ENCODE measurements around the gene NPRL2. TPM values are rescaled to one million over a fixed set of nuclear protein-coding genes. Genes with fewer than 3 reads are reported as not detected.

The NPRL2 gene
- total RNA-seq, 1 experiment from 2014 or later: 20.6 TPM

DNA sequence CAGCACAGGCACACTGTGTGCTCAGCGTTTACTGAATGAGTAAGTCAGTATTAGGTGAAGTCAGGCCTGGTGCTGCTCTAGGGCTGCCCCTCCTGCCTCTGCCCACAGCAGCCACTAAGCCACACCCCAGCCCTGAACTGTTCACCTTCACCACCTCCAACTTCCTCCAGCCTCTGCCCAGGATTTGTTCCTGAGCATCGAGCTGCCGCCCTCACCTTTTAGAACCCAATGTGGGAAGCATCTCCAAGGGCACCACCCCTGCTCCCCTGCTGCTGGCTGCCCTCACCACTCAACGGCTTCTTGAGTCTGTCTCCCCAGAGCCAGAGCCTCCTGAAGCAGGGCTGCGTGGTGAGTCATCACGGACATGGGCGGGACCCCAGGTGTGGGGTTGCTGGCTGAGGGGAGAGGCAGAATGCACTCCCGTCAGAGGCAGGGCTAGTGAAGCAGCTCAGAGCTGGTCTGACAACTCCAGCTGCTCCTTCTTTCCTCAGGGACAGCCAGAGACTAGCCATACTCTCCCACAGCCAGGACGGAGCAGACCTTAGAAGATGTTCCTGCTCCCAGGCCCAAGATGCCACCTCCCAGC lies 33.8 kb downstream of the NPRL2 start:
- Mint-ChIP-seq H3K36me3 (peaks cover 46% of the 10 kb centered on the region), H3K9me3 (peaks cover 5% of the 10 kb centered on the region; the same call in 1 of the 2 replicates), H3K27me3 (ENCODE audit: low read depth) (no peaks in the 10 kb centered on the region), H3K4me1 (peaks cover 17% of the 10 kb centered on the region), H3K4me3 (no peak overlapping the region), H3K27ac (peak overlapping the region; percentile 42)
- TF ChIP-seq, protein P1, sequence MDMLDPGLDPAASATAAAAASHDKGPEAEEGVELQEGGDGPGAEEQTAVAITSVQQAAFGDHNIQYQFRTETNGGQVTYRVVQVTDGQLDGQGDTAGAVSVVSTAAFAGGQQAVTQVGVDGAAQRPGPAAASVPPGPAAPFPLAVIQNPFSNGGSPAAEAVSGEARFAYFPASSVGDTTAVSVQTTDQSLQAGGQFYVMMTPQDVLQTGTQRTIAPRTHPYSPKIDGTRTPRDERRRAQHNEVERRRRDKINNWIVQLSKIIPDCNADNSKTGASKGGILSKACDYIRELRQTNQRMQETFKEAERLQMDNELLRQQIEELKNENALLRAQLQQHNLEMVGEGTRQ (CRISPR knock-in tag; IDR thresholded peaks at IDR 0.05): no peak
- TF ChIP-seq TCF7 (CRISPR knock-in tag; IDR thresholded peaks at IDR 0.05; ENCODE audit: low read depth) (no peak), ZNF138 (CRISPR knock-in tag; conservative IDR thresholded peaks at IDR 0.05) (no peak), OVOL2 (CRISPR knock-in tag; IDR thresholded peaks at IDR 0.05; ENCODE audit: borderline replicate concordance) (no peak), FOXP1 (CRISPR knock-in tag; IDR thresholded peaks at IDR 0.05; ENCODE audit: borderline replicate concordance) (no peak), GTF2I (CRISPR knock-in tag; conservative IDR thresholded peaks at IDR 0.05) (no peak), FOXJ3 (CRISPR knock-in tag; IDR thresholded peaks at IDR 0.05; ENCODE audit: borderline replicate concordance) (no peak), SOX15 (CRISPR knock-in tag; IDR thresholded peaks at IDR 0.05) (no peak), ATF1 (CRISPR knock-in tag; IDR thresholded peaks at IDR 0.05) (no peak), FOXK1 (CRISPR knock-in tag; IDR thresholded peaks at IDR 0.05) (no peak), ZNF416 (CRISPR knock-in tag; IDR thresholded peaks at IDR 0.05) (no peak), MYBL2 (CRISPR knock-in tag; IDR thresholded peaks at IDR 0.05) (no peak)
- TF ChIP-seq, protein P2, sequence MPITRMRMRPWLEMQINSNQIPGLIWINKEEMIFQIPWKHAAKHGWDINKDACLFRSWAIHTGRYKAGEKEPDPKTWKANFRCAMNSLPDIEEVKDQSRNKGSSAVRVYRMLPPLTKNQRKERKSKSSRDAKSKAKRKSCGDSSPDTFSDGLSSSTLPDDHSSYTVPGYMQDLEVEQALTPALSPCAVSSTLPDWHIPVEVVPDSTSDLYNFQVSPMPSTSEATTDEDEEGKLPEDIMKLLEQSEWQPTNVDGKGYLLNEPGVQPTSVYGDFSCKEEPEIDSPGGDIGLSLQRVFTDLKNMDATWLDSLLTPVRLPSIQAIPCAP (CRISPR knock-in tag; IDR thresholded peaks at IDR 0.05): no peak
- TF ChIP-seq, protein P3, sequence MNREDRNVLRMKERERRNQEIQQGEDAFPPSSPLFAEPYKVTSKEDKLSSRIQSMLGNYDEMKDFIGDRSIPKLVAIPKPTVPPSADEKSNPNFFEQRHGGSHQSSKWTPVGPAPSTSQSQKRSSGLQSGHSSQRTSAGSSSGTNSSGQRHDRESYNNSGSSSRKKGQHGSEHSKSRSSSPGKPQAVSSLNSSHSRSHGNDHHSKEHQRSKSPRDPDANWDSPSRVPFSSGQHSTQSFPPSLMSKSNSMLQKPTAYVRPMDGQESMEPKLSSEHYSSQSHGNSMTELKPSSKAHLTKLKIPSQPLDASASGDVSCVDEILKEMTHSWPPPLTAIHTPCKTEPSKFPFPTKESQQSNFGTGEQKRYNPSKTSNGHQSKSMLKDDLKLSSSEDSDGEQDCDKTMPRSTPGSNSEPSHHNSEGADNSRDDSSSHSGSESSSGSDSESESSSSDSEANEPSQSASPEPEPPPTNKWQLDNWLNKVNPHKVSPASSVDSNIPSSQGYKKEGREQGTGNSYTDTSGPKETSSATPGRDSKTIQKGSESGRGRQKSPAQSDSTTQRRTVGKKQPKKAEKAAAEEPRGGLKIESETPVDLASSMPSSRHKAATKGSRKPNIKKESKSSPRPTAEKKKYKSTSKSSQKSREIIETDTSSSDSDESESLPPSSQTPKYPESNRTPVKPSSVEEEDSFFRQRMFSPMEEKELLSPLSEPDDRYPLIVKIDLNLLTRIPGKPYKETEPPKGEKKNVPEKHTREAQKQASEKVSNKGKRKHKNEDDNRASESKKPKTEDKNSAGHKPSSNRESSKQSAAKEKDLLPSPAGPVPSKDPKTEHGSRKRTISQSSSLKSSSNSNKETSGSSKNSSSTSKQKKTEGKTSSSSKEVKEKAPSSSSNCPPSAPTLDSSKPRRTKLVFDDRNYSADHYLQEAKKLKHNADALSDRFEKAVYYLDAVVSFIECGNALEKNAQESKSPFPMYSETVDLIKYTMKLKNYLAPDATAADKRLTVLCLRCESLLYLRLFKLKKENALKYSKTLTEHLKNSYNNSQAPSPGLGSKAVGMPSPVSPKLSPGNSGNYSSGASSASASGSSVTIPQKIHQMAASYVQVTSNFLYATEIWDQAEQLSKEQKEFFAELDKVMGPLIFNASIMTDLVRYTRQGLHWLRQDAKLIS (CRISPR knock-in tag; IDR thresholded peaks at IDR 0.05; ENCODE audit: borderline replicate concordance): no peak
- TF ChIP-seq, protein P4, sequence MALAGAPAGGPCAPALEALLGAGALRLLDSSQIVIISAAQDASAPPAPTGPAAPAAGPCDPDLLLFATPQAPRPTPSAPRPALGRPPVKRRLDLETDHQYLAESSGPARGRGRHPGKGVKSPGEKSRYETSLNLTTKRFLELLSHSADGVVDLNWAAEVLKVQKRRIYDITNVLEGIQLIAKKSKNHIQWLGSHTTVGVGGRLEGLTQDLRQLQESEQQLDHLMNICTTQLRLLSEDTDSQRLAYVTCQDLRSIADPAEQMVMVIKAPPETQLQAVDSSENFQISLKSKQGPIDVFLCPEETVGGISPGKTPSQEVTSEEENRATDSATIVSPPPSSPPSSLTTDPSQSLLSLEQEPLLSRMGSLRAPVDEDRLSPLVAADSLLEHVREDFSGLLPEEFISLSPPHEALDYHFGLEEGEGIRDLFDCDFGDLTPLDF (CRISPR knock-in tag; IDR thresholded peaks at IDR 0.05): no peak
- TF ChIP-seq, protein P5, sequence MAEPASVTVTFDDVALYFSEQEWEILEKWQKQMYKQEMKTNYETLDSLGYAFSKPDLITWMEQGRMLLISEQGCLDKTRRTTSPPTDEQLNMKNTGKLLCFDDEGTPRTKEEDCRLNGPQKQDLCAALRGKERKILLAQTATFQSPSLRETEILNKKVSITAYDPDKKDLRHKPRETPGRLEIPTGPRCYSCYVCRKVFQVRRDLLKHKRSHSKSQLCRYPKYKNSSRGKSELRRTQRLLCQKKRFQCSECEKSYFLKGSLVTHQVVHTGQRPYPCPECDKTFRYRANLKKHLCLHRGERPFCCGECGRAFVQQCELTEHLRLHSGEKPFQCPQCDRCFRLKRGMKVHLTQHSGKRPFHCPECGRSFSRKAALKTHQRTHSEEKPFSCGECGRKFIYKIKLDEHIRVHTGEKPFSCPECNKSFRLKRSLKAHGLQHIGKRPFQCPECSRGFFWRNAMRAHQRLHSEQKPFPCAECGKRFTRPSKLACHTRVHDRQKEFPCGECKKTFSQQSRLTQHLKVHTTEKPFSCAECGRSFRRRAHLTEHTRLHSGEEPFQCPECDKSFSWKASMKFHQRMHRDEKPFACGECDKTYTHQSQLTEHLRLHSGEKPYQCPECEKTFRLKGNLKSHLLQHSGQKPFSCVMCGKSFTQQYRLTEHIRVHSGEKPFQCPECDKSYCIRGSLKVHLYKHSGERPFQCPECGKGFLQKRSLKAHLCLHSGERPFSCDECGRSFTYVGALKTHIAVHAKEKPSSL (CRISPR knock-in tag; conservative IDR thresholded peaks at IDR 0.05): no peak
- TF ChIP-seq, protein P6, sequence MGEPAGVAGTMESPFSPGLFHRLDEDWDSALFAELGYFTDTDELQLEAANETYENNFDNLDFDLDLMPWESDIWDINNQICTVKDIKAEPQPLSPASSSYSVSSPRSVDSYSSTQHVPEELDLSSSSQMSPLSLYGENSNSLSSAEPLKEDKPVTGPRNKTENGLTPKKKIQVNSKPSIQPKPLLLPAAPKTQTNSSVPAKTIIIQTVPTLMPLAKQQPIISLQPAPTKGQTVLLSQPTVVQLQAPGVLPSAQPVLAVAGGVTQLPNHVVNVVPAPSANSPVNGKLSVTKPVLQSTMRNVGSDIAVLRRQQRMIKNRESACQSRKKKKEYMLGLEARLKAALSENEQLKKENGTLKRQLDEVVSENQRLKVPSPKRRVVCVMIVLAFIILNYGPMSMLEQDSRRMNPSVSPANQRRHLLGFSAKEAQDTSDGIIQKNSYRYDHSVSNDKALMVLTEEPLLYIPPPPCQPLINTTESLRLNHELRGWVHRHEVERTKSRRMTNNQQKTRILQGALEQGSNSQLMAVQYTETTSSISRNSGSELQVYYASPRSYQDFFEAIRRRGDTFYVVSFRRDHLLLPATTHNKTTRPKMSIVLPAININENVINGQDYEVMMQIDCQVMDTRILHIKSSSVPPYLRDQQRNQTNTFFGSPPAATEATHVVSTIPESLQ (CRISPR knock-in tag; IDR thresholded peaks at IDR 0.05): no peak
- ATAC-seq (no peak), DNase-seq (ENCODE audit: low spot score) (no peak)
- ChIA-PET CTCF (interaction anchor here (2.1 kb wide), 1 partner anchor 14 kb away, joined by 4 read pairs; the partner anchor contains the start of gene HYAL1), POLR2A (interaction anchor here (0.6 kb wide), 1 partner anchor 68 kb away, joined by 3 read pairs; no protein-coding TSS in a partner anchor)

Data from WTC11 (cell line).